ENCODE results near the gene GPR37. TPM values are rescaled to one million over a fixed set of nuclear protein-coding genes. Genes with fewer than 3 reads are reported as not detected.

The GPR37 gene
- total and polyA plus RNA-seq, 10 of the 15 experiments (the other 5 are each of a cell fraction or from before 2014, with no cell fraction given), result 0.02 TPM; not detected in 9

DNA sequence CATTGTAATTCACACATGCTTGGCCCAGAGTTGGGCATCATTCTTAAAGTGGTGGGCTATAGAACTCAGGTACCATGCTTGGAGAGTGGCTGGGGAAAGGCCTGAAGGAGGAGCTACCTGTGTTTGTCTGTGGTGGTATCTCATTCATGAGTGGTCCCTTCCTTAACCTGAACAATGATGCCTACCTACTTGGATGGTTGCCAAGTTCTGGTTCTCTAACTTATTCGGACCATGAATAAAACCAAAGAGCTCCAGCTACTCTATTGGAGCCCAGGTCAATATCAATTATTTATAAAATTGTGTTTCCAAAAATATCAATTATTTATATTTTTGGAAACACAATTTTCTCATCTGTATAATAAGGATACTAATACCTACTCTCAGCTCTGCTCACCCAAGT is 2.9 kb upstream of the GPR37 start:
- Histone ChIP-seq H3K36me3 (ENCODE audit: control insufficient read depth in 2 of 2, insufficient read depth in 2 of 2, low read length in 1 of 2) (no peaks in the 10 kb centered on the region), H4K20me1 (ENCODE audit: control insufficient read depth, insufficient read depth) (no peaks in the 10 kb centered on the region), H3K27ac (ENCODE audit: control insufficient read depth, insufficient read depth) (no peak overlapping the region), H3K4me2 (ENCODE audit: control insufficient read depth, insufficient read depth) (no peak overlapping the region), H3K27me3 (replicated peaks in 1 of 2; ENCODE audit: control insufficient read depth in 2 of 2, insufficient read depth in 2 of 2, low read length in 1 of 2) (peaks cover 10 to 13% of the 10 kb centered on the region in 2 experiments), H2AFZ (ENCODE audit: control insufficient read depth, low read depth, low read length) (no peak overlapping the region), H3K9me3 (replicated peaks; ENCODE audit: control insufficient read depth, insufficient read depth, low read length) (no peaks in the 10 kb centered on the region), H3K79me2 (ENCODE audit: control insufficient read depth, insufficient read depth, low read length) (no peaks in the 10 kb centered on the region), H3K4me3 (no peak overlapping the region), H3K4me1 (ENCODE audit: control insufficient read depth, insufficient read depth, low read length) (no peaks in the 10 kb centered on the region; the same call in 1 of the 2 replicates), H3K9ac (ENCODE audit: control insufficient read depth, insufficient read depth, low read length) (no peak overlapping the region)
- ChIA-PET RAD21 (ENCODE audit: unreplicated experiment) (interaction anchor here (0.6 kb wide), 1 partner anchor 639 kb away, joined by 3 read pairs; no protein-coding TSS in a partner anchor), POLR2A (interaction anchor here (1.1 kb wide), 1 partner anchor 11 kb away, joined by 3 read pairs; no protein-coding TSS in a partner anchor), CTCF (interaction anchor here (0.7 to 1.0 kb wide), 2 partner anchors 493 to 506 kb away, joined by 3 read pairs; no protein-coding TSS in a partner anchor), SMC1A (ENCODE audit: uncharacterized antibody, unreplicated experiment) (interaction anchor here (1.2 to 1.5 kb wide), 3 partner anchors 11 to 98 kb away, joined by 3 to 5 read pairs (median 4); no protein-coding TSS in a partner anchor)
- in situ Hi-C loops (cut with MboI) (no loop called here), intact Hi-C loops (cut with micrococcal nuclease; ENCODE audit: unreplicated experiment) (no loop called here)
- 11% methylated on average over 1 of the region's 1 CpG for WGBS (ENCODE audit: insufficient coverage, insufficient replicate concordance, low lambda C conversion rate, missing lambda C conversion rate)
- no TSS peak for BruUV-seq (replicated peaks)
- no peak for DNase-seq (ENCODE audit: low read depth, low spot score)
- TF ChIP-seq ZBED1 (IDR thresholded peaks at IDR 0.05; ENCODE audit: borderline replicate concordance) (no peak), ASH2L (IDR thresholded peaks at IDR 0.05; ENCODE audit: borderline replicate concordance, low read depth) (no peak), BMI1 (IDR thresholded peaks at IDR 0.05; ENCODE audit: borderline replicate concordance) (no peak), MTA3 (IDR thresholded peaks at IDR 0.05; ENCODE audit: borderline replicate concordance, low read length) (no peak), CHD1 (IDR thresholded peaks at IDR 0.05; ENCODE audit: low read depth, low read length) (no peak)
- TF ChIP-seq, protein P1, sequence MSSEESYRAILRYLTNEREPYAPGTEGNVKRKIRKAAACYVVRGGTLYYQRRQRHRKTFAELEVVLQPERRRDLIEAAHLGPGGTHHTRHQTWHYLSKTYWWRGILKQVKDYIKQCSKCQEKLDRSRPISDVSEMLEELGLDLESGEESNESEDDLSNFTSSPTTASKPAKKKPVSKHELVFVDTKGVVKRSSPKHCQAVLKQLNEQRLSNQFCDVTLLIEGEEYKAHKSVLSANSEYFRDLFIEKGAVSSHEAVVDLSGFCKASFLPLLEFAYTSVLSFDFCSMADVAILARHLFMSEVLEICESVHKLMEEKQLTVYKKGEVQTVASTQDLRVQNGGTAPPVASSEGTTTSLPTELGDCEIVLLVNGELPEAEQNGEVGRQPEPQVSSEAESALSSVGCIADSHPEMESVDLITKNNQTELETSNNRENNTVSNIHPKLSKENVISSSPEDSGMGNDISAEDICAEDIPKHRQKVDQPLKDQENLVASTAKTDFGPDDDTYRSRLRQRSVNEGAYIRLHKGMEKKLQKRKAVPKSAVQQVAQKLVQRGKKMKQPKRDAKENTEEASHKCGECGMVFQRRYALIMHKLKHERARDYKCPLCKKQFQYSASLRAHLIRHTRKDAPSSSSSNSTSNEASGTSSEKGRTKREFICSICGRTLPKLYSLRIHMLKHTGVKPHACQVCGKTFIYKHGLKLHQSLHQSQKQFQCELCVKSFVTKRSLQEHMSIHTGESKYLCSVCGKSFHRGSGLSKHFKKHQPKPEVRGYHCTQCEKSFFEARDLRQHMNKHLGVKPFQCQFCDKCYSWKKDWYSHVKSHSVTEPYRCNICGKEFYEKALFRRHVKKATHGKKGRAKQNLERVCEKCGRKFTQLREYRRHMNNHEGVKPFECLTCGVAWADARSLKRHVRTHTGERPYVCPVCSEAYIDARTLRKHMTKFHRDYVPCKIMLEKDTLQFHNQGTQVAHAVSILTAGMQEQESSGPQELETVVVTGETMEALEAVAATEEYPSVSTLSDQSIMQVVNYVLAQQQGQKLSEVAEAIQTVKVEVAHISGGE (CRISPR knock-in tag; IDR thresholded peaks at IDR 0.05), result no peak
- ATAC-seq, result no peak
- FAIRE-seq, result no peak

Measured in GM12878 (cell line).